GM18505 (cell line): ENCODE data around the gene NEUROG3.

Experiments
- ATAC-seq: cut with Tn5 transposase; IDR thresholded peaks from one replicate; pipeline ENCODE4 v1.9.1; 2021; ENCODE audit not compliant: unreplicated experiment
- POLR2A ChIP-seq: IDR thresholded peaks from 4 replicates; pipeline ENCODE4 v1.6.1; 2011; ENCODE audit warnings: borderline replicate concordance; ENCODE audit not compliant: insufficient read depth, insufficient read length; ENCODE audit errors: extremely low read depth

Gene NEUROG3

DNA sequence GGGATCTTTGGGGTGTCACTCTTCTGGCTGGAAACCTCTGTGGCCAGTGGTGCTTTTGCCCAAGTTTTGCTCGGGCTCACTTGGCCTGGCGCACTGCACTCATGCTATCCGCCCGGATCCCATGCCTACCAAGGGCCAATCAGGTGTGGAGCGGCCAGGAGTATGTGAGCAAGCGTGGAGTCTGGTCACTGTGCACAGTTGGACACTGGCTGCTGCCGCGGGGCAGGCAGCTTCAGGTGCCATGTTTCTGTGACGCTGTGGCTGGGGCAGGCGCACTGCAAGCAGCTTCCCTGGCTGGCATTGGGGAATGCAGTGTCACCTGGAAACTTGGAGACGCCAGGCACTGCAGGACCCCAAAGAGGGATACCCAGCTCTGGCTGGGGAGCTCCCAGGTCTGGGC is 45.3 kb downstream of the NEUROG3 start:
- no peak for ATAC-seq
- TF ChIP-seq POLR2A: no peak
